ENCODE results near the gene ALPP. TPM values are rescaled to one million over a fixed set of nuclear protein-coding genes. Genes with fewer than 3 reads are reported as not detected.
"Not testable (repeated sequence)": the region's sequence is repeated elsewhere in the genome, so short reads cannot be mapped to it uniquely, and the experiment has no call there.

ALPP gene
- total and polyA plus RNA-seq, 2 donors (not counting 3 experiments of a cell fraction or from before 2014, with no cell fraction given), result not detected

DNA sequence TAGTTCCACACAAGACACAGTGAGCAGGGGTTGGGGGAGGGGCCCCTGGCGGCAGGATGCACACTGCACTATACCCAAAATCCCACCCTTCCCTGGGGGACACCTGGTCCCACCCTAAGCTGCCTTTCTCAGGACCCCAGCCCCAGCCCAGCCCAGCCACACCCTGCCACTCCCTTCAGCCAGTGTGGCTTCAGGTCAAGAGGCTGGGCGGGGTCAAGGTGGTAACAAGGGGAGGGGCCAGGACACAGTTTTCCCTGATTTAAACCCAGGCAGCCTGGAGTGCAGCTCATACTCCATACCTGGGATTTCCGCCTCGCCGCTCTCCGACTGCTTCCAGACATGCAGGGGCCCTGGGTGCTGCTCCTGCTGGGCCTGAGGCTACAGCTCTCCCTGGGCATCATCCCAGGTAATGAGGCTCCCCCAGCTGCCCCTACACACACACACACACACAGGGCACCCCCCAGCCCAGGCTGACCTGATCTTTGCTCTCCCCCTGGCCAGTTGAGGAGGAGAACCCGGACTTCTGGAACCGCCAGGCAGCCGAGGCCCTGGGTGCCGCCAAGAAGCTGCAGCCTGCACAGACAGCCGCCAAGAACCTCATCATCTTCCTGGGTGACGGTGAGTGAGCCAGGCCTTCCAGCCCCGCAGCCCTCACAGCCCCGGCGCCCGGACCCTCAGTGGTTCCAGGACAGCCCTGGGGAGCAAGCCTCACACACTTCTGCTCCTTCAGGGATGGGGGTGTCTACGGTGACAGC, 28.2 kb downstream of the ALPP start, which contains the start of gene ALPG:
TSS of gene ALPG (plus strand) at position 289 of the 755 bp plus-strand sequence. CDS start at position 340, 51 bp downstream.
- dilution Hi-C loops (cut with MboI; ENCODE audit: extremely low pct_ligation_motif_present, low sequenced_read_pairs) (no loop called here), intact Hi-C loops (cut with micrococcal nuclease) (no loop called here)
- no peaks in the 10 kb centered on the region for H3K79me2 ChIP-seq (ENCODE audit: control insufficient read depth, insufficient read depth, low read length)
- ChIA-PET CTCF (no interaction called here), POLR2A (no interaction called here)
- H3K27ac ChIP-seq (ENCODE audit: insufficient read depth, low read depth, low read length), result no peak within 1 kb of the TSS
- H2AFZ ChIP-seq (ENCODE audit: low read depth, low read length), result no peak within 1 kb of the TSS
- H3K27me3 ChIP-seq (ENCODE audit: control insufficient read depth in 2 of 2, insufficient read depth in 2 of 2, low read length in 2 of 2), result peaks cover 2 to 5% of the 10 kb centered on the region in 2 experiments
- H3K4me3 ChIP-seq (replicated peaks in 1 of 3; ENCODE audit: insufficient read depth in 1 of 3, low read depth in 1 of 3, low read length in 3 of 3), result no peak within 1 kb of the TSS
- FAIRE-seq (no peak), DNase-seq (ENCODE audit: low read depth, low spot score) (no peak)
- H3K9me3 ChIP-seq (replicated peaks; ENCODE audit: control insufficient read depth, insufficient read depth, low read length), result no peaks in the 10 kb centered on the region
- H3K9ac ChIP-seq (replicated peaks; ENCODE audit: extremely low read depth, insufficient read depth, low read length), result no peak within 1 kb of the TSS
- no peak within 1 kb of the TSS for H3K4me2 ChIP-seq (ENCODE audit: insufficient read depth, low read length)
- no peaks in the 10 kb centered on the region for H3K4me1 ChIP-seq (ENCODE audit: control insufficient read depth, extremely low read depth, insufficient read depth, low read length)
- TF ChIP-seq POLR2AphosphoS5 (IDR thresholded peaks at IDR 0.05; ENCODE audit: insufficient read depth, low read depth, low read length) (no peak), FOS (IDR thresholded peaks at IDR 0.05; ENCODE audit: borderline replicate concordance, insufficient read depth, low read length) (no peak), GATA2 (IDR thresholded peaks at IDR 0.05; ENCODE audit: insufficient read depth, insufficient read length, low read depth, low read length) (no peak), EZH2 (IDR thresholded peaks at IDR 0.05; ENCODE audit: borderline replicate concordance, low read depth, low read length, severe bottlenecking) (no peak), POLR2A (IDR thresholded peaks at IDR 0.05; ENCODE audit: low read depth, low read length) (no peak), MYC (IDR thresholded peaks at IDR 0.05; ENCODE audit: low read depth, low read length) (no peak)
- TF ChIP-seq, protein P1, sequence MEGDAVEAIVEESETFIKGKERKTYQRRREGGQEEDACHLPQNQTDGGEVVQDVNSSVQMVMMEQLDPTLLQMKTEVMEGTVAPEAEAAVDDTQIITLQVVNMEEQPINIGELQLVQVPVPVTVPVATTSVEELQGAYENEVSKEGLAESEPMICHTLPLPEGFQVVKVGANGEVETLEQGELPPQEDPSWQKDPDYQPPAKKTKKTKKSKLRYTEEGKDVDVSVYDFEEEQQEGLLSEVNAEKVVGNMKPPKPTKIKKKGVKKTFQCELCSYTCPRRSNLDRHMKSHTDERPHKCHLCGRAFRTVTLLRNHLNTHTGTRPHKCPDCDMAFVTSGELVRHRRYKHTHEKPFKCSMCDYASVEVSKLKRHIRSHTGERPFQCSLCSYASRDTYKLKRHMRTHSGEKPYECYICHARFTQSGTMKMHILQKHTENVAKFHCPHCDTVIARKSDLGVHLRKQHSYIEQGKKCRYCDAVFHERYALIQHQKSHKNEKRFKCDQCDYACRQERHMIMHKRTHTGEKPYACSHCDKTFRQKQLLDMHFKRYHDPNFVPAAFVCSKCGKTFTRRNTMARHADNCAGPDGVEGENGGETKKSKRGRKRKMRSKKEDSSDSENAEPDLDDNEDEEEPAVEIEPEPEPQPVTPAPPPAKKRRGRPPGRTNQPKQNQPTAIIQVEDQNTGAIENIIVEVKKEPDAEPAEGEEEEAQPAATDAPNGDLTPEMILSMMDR (IDR thresholded peaks at IDR 0.05; ENCODE audit: extremely low read depth in 1 of 2, insufficient read depth in 1 of 2, low read depth in 1 of 2, low read length in 2 of 2), result no peak
- TF ChIP-seq, protein P2, sequence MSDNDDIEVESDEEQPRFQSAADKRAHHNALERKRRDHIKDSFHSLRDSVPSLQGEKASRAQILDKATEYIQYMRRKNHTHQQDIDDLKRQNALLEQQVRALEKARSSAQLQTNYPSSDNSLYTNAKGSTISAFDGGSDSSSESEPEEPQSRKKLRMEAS (IDR thresholded peaks at IDR 0.05; ENCODE audit: insufficient read depth, insufficient read length), result no peak
- BruUV-seq (replicated peaks), result no TSS peak
- no peaks in the 10 kb centered on the region for H3K36me3 ChIP-seq (ENCODE audit: control insufficient read depth in 2 of 2, extremely low read depth in 1 of 2, insufficient read depth in 2 of 2, low read length in 2 of 2)
- no peaks in the 10 kb centered on the region for H3K9me1 ChIP-seq (replicated peaks; ENCODE audit: control insufficient read depth, extremely low read depth, insufficient read depth, low read length)
- H4K20me1 ChIP-seq (replicated peaks; ENCODE audit: control insufficient read depth, extremely low read depth, insufficient read depth, low read length), result no peaks in the 10 kb centered on the region

DNA sequence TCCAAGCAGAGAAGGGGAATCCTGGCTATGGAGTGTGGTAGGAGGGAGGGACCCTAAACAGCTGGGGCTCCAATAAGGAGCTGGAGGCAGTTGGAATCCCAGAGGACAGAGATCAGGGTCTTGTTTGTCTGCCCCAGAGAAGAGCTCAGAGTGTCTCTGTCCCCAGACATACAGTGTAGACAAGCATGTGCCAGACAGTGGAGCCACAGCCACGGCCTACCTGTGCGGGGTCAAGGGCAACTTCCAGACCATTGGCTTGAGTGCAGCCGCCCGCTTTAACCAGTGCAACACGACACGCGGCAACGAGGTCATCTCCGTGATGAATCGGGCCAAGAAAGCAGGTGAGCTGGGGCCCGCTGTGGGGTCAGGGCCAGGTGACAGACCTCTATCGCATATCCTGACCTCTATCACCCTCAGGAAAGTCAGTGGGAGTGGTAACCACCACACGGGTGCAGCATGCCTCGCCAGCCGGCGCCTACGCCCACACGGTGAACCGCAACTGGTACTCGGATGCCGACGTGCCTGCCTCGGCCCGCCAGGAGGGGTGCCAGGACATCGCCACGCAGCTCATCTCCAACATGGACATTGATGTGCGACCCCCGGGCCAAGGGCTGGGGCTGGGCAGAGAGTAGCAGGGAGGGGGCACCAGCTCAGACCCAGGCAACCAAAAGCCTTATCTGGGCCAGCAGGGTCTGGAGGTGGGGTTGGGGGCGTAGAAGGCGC, 29.0 kb downstream of the ALPP start:
- H3K9me3 ChIP-seq (replicated peaks; ENCODE audit: control insufficient read depth, insufficient read depth, low read length); H3K4me2 ChIP-seq (ENCODE audit: insufficient read depth, low read length); DNase-seq (ENCODE audit: low read depth, low spot score); intact Hi-C loops (cut with micrococcal nuclease); BruUV-seq (replicated peaks); H3K27ac ChIP-seq (ENCODE audit: insufficient read depth, low read depth, low read length); H3K4me1 ChIP-seq (ENCODE audit: control insufficient read depth, extremely low read depth, insufficient read depth, low read length); dilution Hi-C loops (cut with MboI; ENCODE audit: extremely low pct_ligation_motif_present, low sequenced_read_pairs); FAIRE-seq; H3K9ac ChIP-seq (replicated peaks; ENCODE audit: extremely low read depth, insufficient read depth, low read length); H3K36me3 ChIP-seq (ENCODE audit: control insufficient read depth in 2 of 2, extremely low read depth in 1 of 2, insufficient read depth in 2 of 2, low read length in 2 of 2); H4K20me1 ChIP-seq (replicated peaks; ENCODE audit: control insufficient read depth, extremely low read depth, insufficient read depth, low read length); H3K9me1 ChIP-seq (replicated peaks; ENCODE audit: control insufficient read depth, extremely low read depth, insufficient read depth, low read length); H3K79me2 ChIP-seq (ENCODE audit: control insufficient read depth, insufficient read depth, low read length); CTCF ChIA-PET; H2AFZ ChIP-seq (ENCODE audit: low read depth, low read length); POLR2A ChIA-PET; H3K4me3 ChIP-seq (replicated peaks in 1 of 3; ENCODE audit: insufficient read depth in 1 of 3, low read depth in 1 of 3, low read length in 3 of 3): not testable (repeated sequence)
- peaks cover 7 to 11% of the 10 kb centered on the region in 2 experiments for H3K27me3 ChIP-seq (ENCODE audit: control insufficient read depth in 2 of 2, insufficient read depth in 2 of 2, low read length in 2 of 2)
